HT1080 (cell line): Measurements from ENCODE around the gene UBE2D1. TPM values are rescaled to one million over a fixed set of nuclear protein-coding genes. Genes with fewer than 3 reads are reported as not detected.

Experiments used
- DNase-seq: peaks from one replicate; pipeline ENCODE4 v3.0.0-alpha.2; 2015; ENCODE audit warnings: low read depth
- total RNA-seq: library from RNA; depleted of rRNA; stranded (reverse); fragments of >200 nt; shearing (Covaris generic); gene quantifications from 2 replicates; pipeline ENCODE4 v1.2.3, GENCODE V29; 2014

The UBE2D1 gene
- total RNA-seq, 1 experiment from 2014 or later, result 18.2 TPM

DNA sequence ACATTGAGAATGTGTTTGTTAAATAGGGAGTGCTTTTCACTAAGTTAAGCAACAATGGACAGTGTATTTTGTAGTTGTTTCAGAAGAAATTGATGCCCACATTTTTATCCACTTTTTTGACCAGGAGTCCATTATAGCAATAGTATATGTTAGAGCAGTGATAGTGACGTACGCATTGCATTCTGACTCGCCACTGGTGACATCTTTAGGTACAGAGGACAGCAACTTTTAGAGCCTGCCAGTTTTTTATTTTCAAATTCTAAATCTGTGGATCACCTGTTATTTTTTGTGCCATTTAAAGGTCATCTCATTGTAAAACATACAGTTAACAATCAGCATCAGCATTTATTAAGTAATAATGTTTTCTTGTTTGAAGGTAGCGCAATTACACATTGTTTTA is 1.4 kb downstream of the UBE2D1 start:
- DNase-seq, result no peak

DNA sequence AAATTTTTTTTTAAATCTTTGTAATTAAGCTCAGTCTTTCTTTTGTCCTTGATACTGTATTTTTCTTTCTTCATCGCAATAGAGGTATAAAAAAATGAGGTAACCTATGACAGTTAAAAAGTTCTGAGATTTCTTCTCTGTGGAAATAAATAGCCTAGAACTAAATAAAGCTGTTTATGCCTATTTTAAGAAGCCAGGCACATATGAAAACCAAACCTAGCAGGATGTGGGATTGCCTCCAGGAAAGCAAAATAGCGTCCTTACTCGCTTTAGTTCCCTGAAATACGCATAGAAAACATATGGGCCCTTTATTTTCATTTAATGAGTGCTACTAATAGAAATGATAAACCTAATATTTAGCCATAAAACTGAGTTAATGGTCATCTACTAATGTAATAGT is 6.6 kb downstream of the UBE2D1 start:
- no peak for DNase-seq

DNA sequence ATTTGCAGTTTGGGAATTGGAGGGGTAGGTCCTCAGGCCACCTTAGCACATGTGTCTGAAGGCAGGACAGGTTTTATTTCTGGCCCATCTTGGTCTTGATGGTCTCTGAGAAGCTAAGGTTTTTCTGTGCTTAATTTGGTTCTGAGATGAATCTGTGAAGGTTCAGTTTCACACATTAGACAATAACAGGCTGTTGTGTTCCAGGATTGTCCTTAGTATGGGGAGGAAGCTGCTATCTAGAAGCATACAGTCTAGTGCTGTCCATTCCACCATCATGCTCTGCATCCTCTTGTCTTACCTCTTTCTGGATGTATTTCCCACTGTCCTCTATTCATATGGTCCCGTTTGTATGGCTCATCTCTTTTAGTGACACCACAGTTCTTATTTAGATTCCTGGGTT is 7.1 kb downstream of the UBE2D1 start:
- DNase-seq, result no peak

DNA sequence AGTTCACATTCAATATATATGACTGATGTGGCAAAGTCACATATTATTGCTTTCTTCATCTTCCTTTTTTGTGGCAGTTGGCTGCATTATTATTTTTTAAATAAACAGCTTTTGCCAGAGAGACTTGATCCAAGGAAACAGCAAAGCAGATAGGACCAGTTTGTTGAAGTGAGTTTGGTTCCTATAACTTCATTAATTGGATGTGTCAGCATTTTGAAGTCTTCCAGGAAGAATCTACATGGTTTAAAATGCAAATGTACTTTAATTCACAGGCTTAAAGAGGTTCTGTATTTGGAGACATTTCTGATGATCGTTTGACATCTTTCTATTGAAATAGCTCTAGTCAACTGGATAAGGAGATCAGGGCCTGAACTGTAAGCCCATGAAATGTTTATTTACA is 13.2 kb downstream of the UBE2D1 start:
- DNase-seq, result no peak

DNA sequence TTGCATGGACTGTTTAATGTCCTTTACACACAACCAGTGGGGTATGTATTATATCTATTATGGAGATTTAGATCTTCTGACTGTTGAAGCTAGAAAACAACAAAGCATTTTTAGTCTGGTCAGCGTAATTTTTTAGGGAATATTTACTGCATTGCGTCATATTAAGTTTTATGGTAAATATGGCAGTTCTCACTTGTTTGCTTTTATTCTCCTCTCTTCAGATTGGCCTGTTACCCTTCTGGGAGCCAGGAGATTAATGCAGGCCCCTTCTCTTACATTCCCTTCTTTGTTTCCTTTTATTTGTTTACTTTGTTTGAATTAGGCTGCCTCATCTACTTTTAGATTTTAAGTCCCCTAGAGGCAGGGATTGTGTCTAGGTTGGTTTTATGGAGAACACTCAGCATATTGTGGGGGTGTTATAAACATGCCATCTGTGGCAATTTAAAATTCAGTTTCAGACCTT is 13.8 kb downstream of the UBE2D1 start:
- no peak for DNase-seq

DNA sequence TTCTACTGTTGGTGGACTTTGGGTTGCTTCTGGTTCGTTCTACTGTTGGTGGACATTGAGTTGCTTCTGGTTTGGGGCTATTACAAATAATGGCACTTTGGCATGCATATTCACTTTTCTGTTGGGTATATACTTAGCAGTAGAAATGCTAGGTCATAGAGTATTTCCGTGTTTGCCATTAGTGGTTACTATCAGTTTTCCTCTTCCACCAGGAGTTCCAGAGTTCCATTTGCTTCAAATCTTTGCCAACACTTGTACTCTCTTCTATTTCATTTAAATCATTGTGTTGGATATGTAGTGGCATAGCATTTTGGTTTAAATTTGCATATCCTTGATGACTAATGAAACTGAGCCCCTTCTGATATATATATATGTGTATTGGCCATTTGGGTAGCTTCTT is 15.2 kb downstream of the UBE2D1 start:
- no peak for DNase-seq

DNA sequence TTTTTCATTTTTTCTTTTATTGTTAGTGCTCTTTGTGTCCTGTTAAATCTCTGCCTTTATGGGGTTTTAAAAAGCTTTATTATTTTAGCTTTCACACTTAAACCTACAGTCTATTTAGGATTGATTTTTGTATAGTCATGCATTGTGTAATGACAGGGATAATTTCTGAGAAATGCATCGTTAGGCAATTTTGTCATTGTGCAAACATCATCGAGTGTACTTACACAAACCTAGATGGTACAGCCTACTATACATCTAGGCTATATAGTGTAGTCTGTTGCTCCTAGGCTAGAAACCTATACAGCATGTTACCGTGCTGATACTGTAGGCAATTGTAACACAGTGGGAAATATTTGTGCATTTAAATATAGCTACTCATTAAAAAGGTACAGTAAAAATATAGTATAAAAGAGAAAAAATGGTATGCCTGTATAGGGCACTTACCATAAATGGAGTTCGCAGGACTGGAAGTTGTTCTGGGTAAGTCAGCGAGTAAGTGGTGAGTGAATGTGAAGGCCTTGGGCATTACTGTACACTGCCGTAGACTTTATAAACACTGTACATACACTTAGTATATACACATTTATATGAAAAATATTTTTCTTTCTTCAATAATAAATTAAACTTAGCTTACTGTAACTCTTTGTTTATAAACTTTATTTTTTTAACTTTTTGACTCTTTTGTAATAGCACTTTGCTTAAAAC is 16.0 kb downstream of the UBE2D1 start:
- no peak for DNase-seq

DNA sequence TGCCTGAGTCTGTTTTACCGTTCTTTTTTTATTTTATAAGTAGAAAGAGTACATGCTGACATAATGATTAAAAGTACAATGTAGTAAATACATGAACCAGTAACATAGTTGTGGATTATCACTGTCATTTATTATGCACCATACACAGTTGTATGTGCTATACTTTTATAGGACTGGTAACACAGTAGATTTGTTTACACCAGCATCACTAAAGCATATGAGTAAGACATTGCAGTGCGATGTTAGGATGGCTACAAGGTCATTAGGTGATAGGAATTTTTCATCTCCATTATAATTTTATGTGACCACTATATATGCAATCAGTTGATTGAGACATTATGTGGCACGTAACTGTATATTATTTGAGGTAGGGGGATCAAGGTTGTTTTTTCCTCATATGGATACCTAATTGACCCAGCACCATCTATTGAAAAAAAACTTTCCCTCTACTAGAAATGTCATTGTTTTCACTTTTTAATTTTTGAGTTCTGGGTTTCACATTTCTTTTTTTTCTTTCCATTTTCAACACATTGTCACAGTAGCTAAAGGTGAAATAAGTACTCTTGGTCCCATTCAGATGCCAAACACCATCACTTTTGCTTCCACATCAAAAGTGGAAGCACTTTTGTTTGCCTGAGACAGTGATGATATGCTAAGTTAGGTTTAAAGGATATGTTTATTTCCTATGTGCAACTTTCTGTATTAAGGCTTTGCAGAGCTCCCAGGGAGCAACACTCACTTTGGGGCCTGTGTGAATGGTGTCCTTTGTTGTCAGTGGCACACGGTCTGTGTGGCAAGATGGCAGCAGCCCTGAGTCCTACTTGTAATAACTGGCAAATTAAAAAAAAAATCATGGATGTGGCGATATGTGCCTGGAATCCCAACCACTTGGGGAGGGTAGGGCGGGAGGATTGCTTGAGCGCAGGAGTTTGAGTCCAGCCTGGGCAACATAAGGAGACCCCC is 17.1 kb downstream of the UBE2D1 start:
- no peak for DNase-seq

DNA sequence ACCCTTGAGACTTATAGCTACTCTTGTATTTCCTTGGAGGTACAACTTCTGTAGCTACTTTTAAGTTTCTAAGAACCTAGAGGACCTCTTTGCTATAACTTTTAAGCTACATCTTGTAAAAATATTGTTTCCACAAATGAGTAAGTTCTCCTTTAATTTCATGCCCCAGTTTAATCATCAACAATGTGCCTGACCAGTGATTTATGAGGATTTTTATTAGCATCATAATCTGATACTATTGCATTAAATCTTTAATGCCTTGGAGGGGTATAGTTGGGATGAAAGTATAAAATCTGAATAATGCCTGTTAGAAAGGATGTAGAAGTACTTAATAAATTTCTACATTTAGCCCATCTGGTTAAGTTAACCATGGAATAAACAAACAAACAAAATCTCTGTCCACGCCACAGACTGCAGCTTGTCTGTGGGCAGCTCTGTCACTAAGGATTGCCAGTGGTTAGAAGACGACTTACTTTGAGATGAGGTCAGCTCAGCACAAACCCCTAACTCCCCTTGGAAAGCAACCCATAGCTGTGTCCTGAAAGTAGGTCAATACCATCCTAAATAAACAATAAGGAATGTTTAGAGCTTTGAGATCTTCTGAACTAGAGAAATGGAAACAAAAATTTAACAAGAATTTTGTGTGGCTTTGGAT is 18.3 kb downstream of the UBE2D1 start:
- no peak for DNase-seq

DNA sequence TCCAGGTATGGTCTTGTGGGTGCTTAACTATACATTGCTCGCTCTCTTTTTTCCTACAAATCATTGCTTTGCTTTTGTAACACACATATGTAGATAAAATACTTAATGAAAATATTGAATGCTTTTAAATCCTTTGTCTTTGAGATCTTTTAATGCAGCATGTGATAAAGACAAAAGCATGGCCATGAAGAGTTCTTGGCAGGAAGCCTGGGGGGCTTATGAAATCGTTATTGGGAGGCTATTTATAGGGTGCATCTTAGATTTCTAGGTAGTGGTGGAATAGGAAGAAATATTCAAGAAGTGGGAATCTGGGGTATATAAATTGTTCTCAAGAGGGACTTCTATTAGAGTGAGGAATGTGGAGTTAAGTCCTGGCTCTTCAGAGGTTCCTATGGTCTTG is 21.9 kb downstream of the UBE2D1 start:
- no peak for DNase-seq

DNA sequence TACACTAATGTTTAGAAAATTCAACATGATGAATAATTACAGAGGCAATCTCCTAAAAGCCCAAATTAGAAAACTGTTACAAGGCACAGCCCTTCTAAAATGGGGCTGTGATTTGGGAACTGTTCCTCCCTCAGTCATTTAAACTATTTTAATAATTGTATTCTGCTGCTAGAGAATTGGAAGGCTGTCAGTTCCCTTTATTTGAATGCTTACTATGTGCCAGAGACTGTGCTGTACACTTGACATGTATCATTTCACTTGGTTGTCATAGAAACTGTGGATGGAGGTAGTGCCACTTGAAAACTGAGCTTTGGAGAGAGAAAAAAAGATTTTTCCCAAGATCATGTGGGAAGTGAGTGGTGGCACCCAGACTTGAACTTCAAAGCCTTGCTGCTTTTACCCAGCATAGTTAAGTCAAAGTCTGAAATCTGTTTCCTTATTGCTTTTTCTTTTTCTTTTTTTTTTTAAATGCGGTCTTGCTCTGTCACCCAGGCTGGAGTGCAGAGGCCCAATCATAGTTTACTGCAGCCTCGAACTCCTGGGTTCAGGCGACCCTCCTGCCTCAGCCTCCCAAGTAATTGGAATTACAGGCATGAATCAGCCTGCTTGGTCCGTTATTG is 23.6 kb downstream of the UBE2D1 start:
- DNase-seq, result no peak

DNA sequence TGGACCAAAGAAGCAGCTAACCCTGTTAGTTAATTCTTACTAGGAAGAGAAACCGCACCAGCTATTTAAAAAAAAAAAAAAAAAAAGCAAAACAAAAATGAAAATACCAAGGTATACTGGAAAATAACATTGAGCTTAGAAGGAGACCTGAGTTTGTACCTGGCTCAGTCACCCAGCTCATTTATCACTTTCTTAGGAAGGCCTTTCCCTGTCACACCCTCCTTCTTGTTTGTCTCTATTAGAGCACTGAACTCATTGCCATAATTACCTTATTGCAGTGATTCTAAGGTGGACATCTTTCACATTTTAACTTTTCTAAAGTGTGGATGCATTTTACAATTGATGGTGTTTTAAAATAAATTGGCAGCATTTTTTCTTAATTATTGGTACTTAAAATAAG is 24.1 kb downstream of the UBE2D1 start:
- no peak for DNase-seq

DNA sequence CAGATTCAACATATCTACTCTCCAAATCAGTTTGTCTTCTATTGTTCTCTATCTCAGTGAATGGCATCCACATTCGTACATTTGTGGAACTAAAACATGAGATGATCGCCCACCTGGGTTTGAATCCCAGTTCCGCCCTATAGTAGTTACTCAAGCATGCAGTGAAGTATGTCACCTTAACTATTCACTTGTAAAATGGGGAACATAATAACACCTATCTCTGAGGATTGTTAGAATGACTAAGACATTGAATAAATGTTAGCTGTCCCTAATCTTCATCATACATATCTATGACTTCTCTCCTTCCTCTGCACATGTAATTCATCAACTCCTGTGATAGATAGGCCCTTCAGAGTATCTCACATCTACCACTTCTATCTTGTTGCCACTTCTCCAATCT is 24.7 kb downstream of the UBE2D1 start:
- DNase-seq, result no peak

DNA sequence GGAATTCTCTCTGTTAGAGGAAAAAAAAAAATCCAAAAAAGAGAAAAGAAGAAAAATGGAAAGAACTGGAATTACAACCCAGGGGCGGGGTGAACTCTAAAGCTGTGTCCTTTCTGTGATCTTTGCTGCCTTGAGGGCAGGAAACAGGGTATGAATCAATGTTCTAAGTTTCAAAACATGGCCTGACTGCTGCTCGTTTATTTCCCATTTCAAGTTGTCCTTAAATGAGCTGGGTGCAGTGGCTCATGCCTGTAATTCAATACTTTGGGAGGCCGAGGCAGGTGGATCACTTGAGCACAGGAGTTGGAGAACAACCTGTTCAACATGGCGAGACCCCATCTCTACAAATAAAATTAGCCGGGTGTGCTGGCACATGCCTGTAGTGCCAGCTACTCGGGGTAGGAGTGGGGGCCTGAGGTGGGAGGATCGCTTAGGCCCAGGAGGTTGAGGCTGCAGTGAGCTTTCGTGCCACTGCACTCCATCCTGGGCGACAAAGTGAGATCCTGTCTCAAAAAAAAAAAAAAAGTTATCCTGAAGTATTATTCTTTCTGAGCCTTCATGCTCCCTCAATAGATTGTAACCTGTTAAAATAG is 25.7 kb downstream of the UBE2D1 start:
- no peak for DNase-seq

DNA sequence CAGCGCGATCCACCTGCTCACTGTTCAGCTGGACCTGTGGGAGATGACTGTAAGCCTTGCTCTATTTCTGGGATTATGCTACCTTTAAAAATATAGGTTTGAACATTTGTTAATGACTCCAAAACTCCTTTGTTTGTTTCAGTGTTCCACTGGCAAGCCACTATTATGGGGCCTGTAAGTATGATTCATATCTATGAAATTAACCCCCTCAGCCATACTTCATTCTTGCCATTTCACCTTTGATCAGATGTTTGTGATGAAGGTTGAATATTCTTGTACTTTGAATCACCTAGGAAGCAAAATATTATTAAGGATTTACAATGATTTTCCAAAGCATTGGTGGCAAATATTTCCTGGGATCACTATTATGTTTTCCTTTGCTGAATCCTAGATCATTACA is 26.5 kb downstream of the UBE2D1 start:
- no peak for DNase-seq

DNA sequence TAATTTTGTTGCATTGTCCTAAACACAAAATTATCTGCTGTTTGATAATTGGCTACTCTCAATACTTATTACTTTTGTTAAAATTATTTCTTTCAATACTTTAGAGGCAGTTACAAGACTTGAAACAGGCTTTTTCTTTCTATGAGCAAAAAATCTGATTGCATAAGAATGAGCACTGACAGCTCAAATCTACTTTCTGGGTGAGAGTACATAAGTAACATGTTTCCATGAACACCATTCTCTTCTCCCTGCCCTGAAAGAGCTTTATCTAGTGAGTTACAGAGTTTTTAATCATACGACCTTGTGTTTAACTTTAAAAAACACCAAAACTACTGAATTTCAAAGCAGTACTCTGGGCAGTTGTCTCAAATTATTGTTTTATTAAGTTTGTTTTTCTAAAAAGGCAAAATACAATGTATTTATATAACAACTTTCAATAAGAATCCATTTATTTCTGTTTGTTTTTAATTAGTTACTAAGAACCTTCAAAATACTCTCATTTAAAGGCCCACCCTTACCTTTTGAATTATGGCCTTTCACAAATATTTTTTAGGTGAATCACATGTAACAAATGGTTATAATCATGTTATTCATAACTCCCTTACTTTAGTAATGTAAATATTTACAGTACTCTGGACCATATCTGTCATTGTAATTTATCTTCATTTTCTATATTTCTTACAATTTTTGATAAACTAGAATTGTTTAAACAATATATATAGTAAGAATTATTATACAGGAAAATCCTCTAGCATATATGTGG is 27.4 kb downstream of the UBE2D1 start:
- DNase-seq, result no peak

DNA sequence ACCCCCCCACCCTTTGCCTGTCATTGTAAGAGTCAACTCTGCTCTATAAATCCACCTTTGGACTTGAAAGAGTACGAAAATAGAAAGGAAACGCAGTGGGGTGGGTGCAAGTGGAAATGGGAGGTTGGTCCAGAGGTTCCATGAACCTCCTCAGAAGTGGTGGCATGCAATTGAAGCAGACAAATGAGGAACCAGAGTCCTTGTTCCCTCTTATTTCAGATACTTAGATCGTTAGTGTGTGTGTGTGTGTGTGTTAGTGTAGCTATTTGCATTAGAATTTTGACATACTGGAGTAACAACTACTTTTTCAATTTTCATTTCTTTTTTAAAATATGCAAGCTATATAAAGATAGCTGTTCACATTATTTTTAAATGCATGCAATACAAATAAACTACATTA is 32.3 kb downstream of the UBE2D1 start:
- DNase-seq, result no peak

DNA sequence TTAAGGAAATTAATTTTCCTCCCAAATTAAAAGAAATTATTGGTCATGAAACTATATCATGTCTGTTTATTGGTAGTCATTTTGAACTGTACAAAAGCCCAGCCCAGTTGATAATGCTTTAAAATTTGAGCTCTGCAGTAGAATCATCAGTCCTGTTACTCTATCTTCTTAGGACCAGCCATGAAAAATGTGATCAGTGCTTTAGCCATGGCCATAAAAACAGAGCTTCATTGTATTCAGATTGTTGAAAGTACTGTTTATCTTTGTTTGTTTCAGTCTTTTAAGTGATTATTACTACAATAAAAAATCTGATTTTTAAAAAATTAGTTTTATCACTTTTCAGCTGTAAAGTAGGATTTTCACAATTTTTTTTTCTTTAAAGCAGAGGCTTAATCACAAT is 36.7 kb downstream of the UBE2D1 start:
- no peak for DNase-seq

DNA sequence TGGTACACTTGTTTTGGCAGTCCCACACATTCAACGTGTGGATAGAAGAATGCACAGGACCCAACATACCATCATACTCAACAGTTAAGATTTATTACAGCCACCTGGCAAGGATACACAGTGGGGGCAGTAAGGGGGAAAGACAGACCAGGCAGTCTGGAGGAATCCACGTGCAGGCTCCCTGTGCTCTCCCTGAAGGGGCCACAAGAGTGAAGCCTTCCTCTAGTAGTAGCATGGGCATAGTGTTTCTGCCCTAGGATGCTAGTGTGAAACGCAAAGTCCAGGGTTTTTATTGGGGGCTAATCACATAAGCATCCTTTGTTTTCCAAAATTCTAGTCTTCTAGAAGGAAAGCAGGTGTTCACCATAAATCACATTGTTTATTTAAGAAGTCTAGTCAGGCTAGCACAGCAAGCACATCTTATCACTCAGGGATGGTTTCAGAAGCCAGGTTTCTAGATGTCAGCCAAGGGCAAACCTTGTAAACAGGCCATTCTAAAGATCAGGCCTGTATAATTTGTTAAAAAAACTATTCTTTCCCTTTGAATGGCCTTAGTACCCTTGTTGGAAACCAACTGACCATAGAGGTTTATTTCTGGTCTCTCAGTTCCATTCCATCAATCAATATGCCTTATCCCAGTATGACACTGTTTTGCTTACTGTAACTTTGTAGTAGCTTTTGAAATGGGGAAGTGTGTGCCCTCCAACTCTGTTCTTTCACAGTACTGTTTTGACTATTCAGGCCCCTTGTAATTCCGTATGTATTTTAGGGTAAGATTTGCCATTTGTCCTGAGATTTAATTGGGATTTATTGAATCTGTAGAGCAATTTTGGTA is 38.0 kb downstream of the UBE2D1 start:
- no peak for DNase-seq

DNA sequence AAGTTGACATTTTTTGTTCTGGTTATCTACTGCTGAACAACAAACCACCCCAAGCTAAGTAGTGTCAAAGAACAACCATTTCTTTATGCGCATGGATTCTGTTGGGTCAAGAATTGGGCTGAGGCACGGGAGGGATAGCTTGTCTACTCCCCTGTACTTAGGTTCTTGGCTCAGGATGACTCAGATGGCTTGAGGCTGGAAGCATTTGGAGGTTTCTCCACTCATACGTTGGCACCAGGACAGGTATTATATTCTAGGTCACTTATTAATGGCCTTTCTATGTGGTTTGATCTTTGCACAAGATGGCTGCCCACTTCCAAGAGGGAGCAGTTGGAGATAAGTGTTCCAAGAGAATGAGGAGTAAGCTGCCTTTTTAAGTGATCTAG is 38.6 kb downstream of the UBE2D1 start:
- peak; percentile 14 for DNase-seq
